Liver (tissue), 9 donors: ENCODE data around the gene NCOA3. TPM values are rescaled to one million over a fixed set of nuclear protein-coding genes. Genes with fewer than 3 reads are reported as not detected.

ENCODE experiments used
- DNase-seq: peaks from one replicate; pipeline ENCODE4 v3.0.0-alpha.2; 2017; ENCODE audit warnings: low spot score
- H3K27ac ChIP-seq, 2 donors: one replicate each; pipeline ENCODE4 v1.7.0; 2013; ENCODE audit warnings: inconsistent platforms in 2 of 2, low read length in 2 of 2, control low read depth in 1 of 2, low read depth in 1 of 2, mild to moderate bottlenecking in 1 of 2
- H3K27me3 ChIP-seq, 4 donors: one replicate each; pipeline versions ENCODE4 v1.6.1 to v1.7.0; 2013; ENCODE audit warnings: low read length in 3 of 4, inconsistent platforms in 1 of 4, mild to moderate bottlenecking in 1 of 4, moderate library complexity in 1 of 4; ENCODE audit not compliant: control insufficient read depth in 4 of 4, insufficient read depth in 4 of 4
- H3K36me3 ChIP-seq, 4 donors: one replicate each; pipeline versions ENCODE4 v1.6.1 to v1.7.0; 2013; ENCODE audit warnings: low read length in 3 of 4, mild to moderate bottlenecking in 3 of 4, low read depth in 1 of 4, moderate library complexity in 1 of 4; ENCODE audit not compliant: control insufficient read depth in 4 of 4, insufficient read depth in 3 of 4
- H3K4me1 ChIP-seq, 4 donors: one replicate each; pipeline versions ENCODE4 v1.6.1 to v1.7.0; 2013; ENCODE audit warnings: low read length in 3 of 4, mild to moderate bottlenecking in 3 of 4, moderate library complexity in 1 of 4; ENCODE audit not compliant: control insufficient read depth in 4 of 4, insufficient read depth in 4 of 4
- H3K4me3 ChIP-seq, 3 donors: one replicate each; pipeline versions ENCODE4 v1.6.1 to v1.7.0; 2013; ENCODE audit warnings: low read length in 3 of 3, control low read depth in 1 of 3, low read depth in 1 of 3, mild to moderate bottlenecking in 1 of 3
- H3K9ac ChIP-seq, 2 donors: one replicate each; pipeline ENCODE4 v1.7.0; 2013; ENCODE audit warnings: low read length in 2 of 2, mild to moderate bottlenecking in 2 of 2, moderate library complexity in 2 of 2, control low read depth in 1 of 2, low read depth in 1 of 2
- H3K9me3 ChIP-seq, 4 donors: one replicate each; pipeline versions ENCODE4 v1.6.1 to v1.7.0; 2013; ENCODE audit warnings: low read length in 3 of 4; ENCODE audit not compliant: control insufficient read depth in 4 of 4
- EGR1 ChIP-seq, 2 donors: IDR thresholded peaks; 2 replicates each; pipeline ENCODE4 v1.6.1; 2016 to 2018; ENCODE audit warnings: antibody characterized with exemption in 2 of 2, low read depth in 2 of 2
- FOXA1 ChIP-seq: IDR thresholded peaks from 2 replicates; pipeline ENCODE4 v1.6.1; 2016; ENCODE audit warnings: antibody characterized with exemption
- FOXA2 ChIP-seq: IDR thresholded peaks from 2 replicates; pipeline ENCODE4 v1.6.1; 2016; ENCODE audit warnings: antibody characterized with exemption
- HNF4G ChIP-seq: IDR thresholded peaks from 2 replicates; pipeline ENCODE4 v1.6.1; 2016; ENCODE audit warnings: antibody characterized with exemption
- NR2F2 ChIP-seq: IDR thresholded peaks from 2 replicates; pipeline ENCODE4 v1.6.1; 2016; ENCODE audit warnings: antibody characterized with exemption
- RAD21 ChIP-seq, 2 donors: IDR thresholded peaks; 2 replicates each; pipeline ENCODE4 v1.6.1; 2016; ENCODE audit warnings: antibody characterized with exemption in 2 of 2, mild to moderate bottlenecking in 2 of 2
- RXRA ChIP-seq, 2 donors: IDR thresholded peaks; 2 replicates each; pipeline ENCODE4 v1.6.1; 2017 to 2018; ENCODE audit warnings: antibody characterized with exemption in 2 of 2, mild to moderate bottlenecking in 1 of 2
- SP1 ChIP-seq: IDR thresholded peaks from 2 replicates; pipeline ENCODE4 v1.6.1; 2018; ENCODE audit warnings: antibody characterized with exemption, mild to moderate bottlenecking
- TAF1 ChIP-seq: conservative IDR thresholded peaks from 2 replicates; pipeline ENCODE4 v1.6.1; 2016; ENCODE audit warnings: antibody characterized with exemption, mild to moderate bottlenecking
- YY1 ChIP-seq: IDR thresholded peaks from 2 replicates; pipeline ENCODE4 v1.6.1; 2016; ENCODE audit warnings: antibody characterized with exemption, mild to moderate bottlenecking
- WGBS: extraction: QIAGEN DNeasy Blood & Tissue Kit; methylation state at CpG from one replicate; pipeline ENCODE4 v1.1.7; 2013; 5-methylcytosine and 5-hydroxymethylcytosine counted together
- polyA plus RNA-seq, 2 donors: library from polyadenylated mRNA; stranded (reverse) in 1 of 2; unstranded in 1 of 2; fragments of 200-250 nt in 1 of 2; fragments of >200 nt in 1 of 2; fragmentation: Nextera tagmentation in 1 of 2; extraction: Ambion mirVana in 1 of 2; gene quantifications; one replicate each; pipeline versions ENCODE4 v1.2.1 to v1.2.3, GENCODE V29; 2013 to 2015
- total RNA-seq, 2 donors: library from RNA; depleted of rRNA; stranded (reverse); fragments of >200 nt; gene quantifications; one replicate each; pipeline ENCODE4 v1.2.3, GENCODE V29; 2014
- TF ChIP-seq, protein P1 (sequence below): fragments of 150-350 bp; IDR thresholded peaks from 2 replicates; pipeline ENCODE4 v1.5.1; 2017; ENCODE audit warnings: improper control_type of control experiment, low read depth, low read length; ENCODE audit not compliant: missing input control
- TF ChIP-seq, protein P2 (sequence below): IDR thresholded peaks from 2 replicates; pipeline ENCODE4 v1.6.1; 2016; ENCODE audit warnings: antibody characterized with exemption
- TF ChIP-seq, protein P3 (sequence below): IDR thresholded peaks from 2 replicates; pipeline ENCODE4 v1.6.1; 2016; ENCODE audit warnings: antibody characterized with exemption
- donor health status: healthy.
- donor health status: healthy.
- donor health status: healthy.
- donor health status: healthy.
- donor health status: healthy.

NCOA3 gene
- total and polyA plus RNA-seq, 4 donors: 3.8 to 18.2 (median 8.9) TPM

DNA sequence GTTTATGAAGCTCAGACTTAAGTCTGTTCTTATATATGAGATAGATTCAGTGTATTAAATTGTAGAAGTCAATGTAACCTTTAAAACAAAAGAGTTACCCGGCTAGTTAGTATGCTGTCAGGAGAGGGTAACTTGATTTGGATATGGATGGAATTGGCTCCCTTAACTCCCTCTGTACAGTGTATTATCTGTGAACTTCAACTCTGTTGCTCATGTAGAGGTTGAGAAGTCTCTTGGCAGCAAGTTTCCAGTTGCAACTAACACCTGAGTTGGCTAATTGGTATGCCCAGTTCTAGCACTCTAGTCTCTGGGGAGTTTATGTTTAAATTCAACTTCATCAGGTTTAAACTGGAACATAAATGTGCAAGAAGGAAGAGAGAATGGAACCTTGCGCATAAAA, 111.0 kb downstream of the NCOA3 start:
- Histone ChIP-seq H3K27me3 (no peaks in the 10 kb centered on the region), H3K27ac (no peak overlapping the region), H3K9ac (no peak overlapping the region), H3K4me1 (peaks cover 0 to 2% (median 0%) of the 10 kb centered on the region in 4 donors), H3K4me3 (no peak overlapping the region), H3K36me3 (no peaks in the 10 kb centered on the region), H3K9me3 (no peaks in the 10 kb centered on the region)
- WGBS: 96% methylated on average over 2 of the region's 2 CpGs
- TF ChIP-seq HNF4G: no peak
- TF ChIP-seq FOXA1: no peak
- TF ChIP-seq, protein P1, sequence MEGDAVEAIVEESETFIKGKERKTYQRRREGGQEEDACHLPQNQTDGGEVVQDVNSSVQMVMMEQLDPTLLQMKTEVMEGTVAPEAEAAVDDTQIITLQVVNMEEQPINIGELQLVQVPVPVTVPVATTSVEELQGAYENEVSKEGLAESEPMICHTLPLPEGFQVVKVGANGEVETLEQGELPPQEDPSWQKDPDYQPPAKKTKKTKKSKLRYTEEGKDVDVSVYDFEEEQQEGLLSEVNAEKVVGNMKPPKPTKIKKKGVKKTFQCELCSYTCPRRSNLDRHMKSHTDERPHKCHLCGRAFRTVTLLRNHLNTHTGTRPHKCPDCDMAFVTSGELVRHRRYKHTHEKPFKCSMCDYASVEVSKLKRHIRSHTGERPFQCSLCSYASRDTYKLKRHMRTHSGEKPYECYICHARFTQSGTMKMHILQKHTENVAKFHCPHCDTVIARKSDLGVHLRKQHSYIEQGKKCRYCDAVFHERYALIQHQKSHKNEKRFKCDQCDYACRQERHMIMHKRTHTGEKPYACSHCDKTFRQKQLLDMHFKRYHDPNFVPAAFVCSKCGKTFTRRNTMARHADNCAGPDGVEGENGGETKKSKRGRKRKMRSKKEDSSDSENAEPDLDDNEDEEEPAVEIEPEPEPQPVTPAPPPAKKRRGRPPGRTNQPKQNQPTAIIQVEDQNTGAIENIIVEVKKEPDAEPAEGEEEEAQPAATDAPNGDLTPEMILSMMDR: no peak
- no peak for TF ChIP-seq SP1
- TF ChIP-seq TAF1: no peak
- TF ChIP-seq, protein P2, sequence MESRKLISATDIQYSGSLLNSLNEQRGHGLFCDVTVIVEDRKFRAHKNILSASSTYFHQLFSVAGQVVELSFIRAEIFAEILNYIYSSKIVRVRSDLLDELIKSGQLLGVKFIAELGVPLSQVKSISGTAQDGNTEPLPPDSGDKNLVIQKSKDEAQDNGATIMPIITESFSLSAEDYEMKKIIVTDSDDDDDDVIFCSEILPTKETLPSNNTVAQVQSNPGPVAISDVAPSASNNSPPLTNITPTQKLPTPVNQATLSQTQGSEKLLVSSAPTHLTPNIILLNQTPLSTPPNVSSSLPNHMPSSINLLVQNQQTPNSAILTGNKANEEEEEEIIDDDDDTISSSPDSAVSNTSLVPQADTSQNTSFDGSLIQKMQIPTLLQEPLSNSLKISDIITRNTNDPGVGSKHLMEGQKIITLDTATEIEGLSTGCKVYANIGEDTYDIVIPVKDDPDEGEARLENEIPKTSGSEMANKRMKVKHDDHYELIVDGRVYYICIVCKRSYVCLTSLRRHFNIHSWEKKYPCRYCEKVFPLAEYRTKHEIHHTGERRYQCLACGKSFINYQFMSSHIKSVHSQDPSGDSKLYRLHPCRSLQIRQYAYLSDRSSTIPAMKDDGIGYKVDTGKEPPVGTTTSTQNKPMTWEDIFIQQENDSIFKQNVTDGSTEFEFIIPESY: no peak
- no peak for TF ChIP-seq YY1
- TF ChIP-seq NR2F2: no peak
- no peak for TF ChIP-seq EGR1 (IDR thresholded peaks at IDR 0.05; ENCODE audit: low read depth in 2 of 2)
- no peak for TF ChIP-seq RXRA (IDR thresholded peaks at IDR 0.05)
- TF ChIP-seq, protein P3, sequence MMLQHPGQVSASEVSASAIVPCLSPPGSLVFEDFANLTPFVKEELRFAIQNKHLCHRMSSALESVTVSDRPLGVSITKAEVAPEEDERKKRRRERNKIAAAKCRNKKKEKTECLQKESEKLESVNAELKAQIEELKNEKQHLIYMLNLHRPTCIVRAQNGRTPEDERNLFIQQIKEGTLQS: no peak
- DNase-seq: no peak

DNA sequence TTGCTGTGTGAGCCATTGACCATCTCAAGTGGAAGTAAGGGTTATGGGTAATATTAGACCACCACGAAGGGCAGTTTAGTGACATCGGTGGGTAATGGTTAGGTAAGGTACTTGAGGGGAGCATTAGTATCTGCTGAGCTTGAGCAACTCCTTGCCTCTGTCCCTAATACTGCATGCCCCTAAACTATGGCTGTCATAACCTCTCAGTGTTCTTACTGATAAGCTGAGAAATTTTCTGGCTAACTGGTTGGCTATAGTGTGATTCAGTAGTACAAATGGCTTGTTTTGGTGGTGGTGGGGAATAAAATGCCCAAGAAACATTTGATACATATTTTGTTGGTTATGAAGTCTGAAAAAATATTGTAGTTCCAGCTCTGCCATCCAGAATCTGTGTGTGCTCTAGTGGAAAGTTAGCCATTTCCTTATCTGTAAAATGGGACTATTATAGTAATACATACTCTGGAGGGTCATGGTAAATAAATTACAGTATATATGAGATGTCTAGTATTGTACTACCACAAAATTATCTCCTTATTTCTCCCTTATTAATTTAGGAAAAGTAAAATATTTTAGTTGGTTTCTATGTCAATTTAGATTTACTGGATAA, 113.1 kb downstream of the NCOA3 start:
- Histone ChIP-seq H3K4me1 (peaks cover 0 to 2% (median 0%) of the 10 kb centered on the region in 4 donors), H3K9ac (no peak overlapping the region), H3K27me3 (no peaks in the 10 kb centered on the region), H3K36me3 (no peaks in the 10 kb centered on the region), H3K4me3 (no peak overlapping the region), H3K9me3 (no peaks in the 10 kb centered on the region), H3K27ac (no peak overlapping the region)
- DNase-seq: no peak
- TF ChIP-seq SP1: no peak
- no peak for TF ChIP-seq HNF4G
- TF ChIP-seq RAD21 (IDR thresholded peaks at IDR 0.05): no peak
- no peak for TF ChIP-seq FOXA2
- TF ChIP-seq, protein P1: no peak
- TF ChIP-seq RXRA (IDR thresholded peaks at IDR 0.05): no peak
- WGBS: 98% methylated on average over 2 of the region's 2 CpGs
